Right lobe of liver (tissue), 6 donors: ENCODE data around the gene SLC8A1. TPM values are rescaled to one million over a fixed set of nuclear protein-coding genes. Genes with fewer than 3 reads are reported as not detected.
A peak's percentile ranks its signal among the peaks of the same experiment; 100 is the strongest.

Source experiments
- ATAC-seq, 4 donors: fragments of 200-7000 bp; cut with Tn5 transposase; one replicate each; pipeline ENCODE4 v1.9.1; 2020; ENCODE audit warnings: mild to moderate bottlenecking in 4 of 4, moderate library complexity in 4 of 4
- DNase-seq, 3 donors: peaks; one replicate each; pipeline ENCODE4 v3.0.0-alpha.2; 2020
- H3K27ac ChIP-seq, 3 donors: fragments of 200-600 bp; one replicate each; pipeline ENCODE4 v1.8.0; 2022
- H3K27me3 ChIP-seq, 2 donors: fragments of 200-600 bp; one replicate each; pipeline ENCODE4 v1.8.0; 2022
- H3K36me3 ChIP-seq, 4 donors: fragments of 200-600 bp; sonication (generic) in 1 of 4; one replicate each; pipeline versions ENCODE4 v1.5.1 to v1.8.0; 2017 to 2022; ENCODE audit warnings: control low read depth in 1 of 4
- H3K4me1 ChIP-seq, 4 donors: fragments of 200-600 bp; sonication (generic) in 1 of 4; one replicate each; pipeline versions ENCODE4 v1.5.1 to v1.8.0; 2017 to 2022; ENCODE audit warnings: control low read depth in 1 of 4
- H3K4me3 ChIP-seq, 3 donors: fragments of 200-600 bp; one replicate each; pipeline ENCODE4 v1.8.0; 2022
- H3K9me3 ChIP-seq, 4 donors: fragments of 200-600 bp; sonication (generic) in 1 of 4; one replicate each; pipeline versions ENCODE4 v1.5.1 to v1.8.0; 2017 to 2022; ENCODE audit warnings: control low read depth in 1 of 4
- POLR2A ChIP-seq: fragments of 450-650 bp; IDR thresholded peaks from one replicate; pipeline ENCODE4 v1.6.1; 2017; ENCODE audit warnings: antibody characterized with exemption, mild to moderate bottlenecking
- WGBS: methylation state at CpG from one replicate; pipeline ENCODE4 v1.1.6; 2018; ENCODE audit warnings: low coverage, low lambda C conversion rate; ENCODE audit not compliant: insufficient coverage; ENCODE audit errors: missing lambda C conversion rate; 5-methylcytosine and 5-hydroxymethylcytosine counted together
- intact Hi-C, 2 donors: fragments of 100-400 bp; cut with DNase I; formaldehyde crosslinking; loops; one replicate each; pipeline versions ENCODE4 v1.11.2 to v1.14.1; 2022
- total RNA-seq, 6 experiments: library from RNA; depleted of rRNA in 2 of 6; stranded (reverse); fragments of >200 nt in 2 of 6; fragmentation: NEBNext Ultra II Directional in 3 of 6; extraction: Animal tissue kit (Norgen Biotek cat#: 25700) in 3 of 6; gene quantifications; one replicate each; pipeline versions ENCODE4 v1.1.0 to v1.2.4, GENCODE V29; 2016 to 2023
- TF ChIP-seq, protein P1 (sequence below), 4 donors: fragments of 200-600 bp in 3 of 4; fragments of 450-650 bp in 1 of 4; IDR thresholded peaks; one replicate each; pipeline versions ENCODE4 v1.5.1 to v1.8.0; 2016 to 2022; ENCODE audit warnings: antibody characterized with exemption in 4 of 4, mild to moderate bottlenecking in 2 of 4
- donor health status: DM: no; HTN: yes; CAD: no.
- donor health status: DM: no; HTN: no; CAD: no.
- donor health status: DM: no; HTN: no; CAD: no.
- donor health status: DM: no; HTN: yes; CAD: no.
- donor health status: DM: no; HTN: yes; CAD: no.

Gene SLC8A1
- total RNA-seq, 6 experiments from 2014 or later, result 3.3 to 12.1 (median 4.9) TPM

DNA sequence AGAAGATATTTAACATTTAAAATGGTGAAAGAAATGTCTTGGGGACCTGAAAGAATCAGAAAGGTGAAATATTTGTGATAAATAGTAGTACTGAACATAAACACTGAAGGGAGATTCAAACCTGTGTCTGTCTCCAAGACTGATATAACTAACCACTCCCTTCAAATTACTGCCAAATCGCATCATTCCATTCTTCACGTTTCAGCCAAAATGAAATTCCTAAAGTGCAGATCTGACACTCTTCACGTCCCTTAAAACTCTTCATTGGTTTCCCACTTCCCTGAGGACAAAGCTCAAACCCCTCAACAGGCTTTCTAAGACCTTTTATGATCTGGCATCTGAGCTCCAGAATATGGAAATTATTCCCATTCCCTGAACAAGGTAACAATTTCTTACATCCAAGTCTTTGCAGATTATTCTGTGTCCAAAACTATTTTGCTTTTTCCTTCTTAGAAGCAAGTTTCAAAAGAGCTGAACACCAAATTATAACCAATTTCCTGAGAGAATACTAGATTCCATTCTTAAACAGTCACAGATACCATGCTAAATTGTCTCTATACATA, 18.9 kb downstream of the SLC8A1 start:
- DNase-seq (no peak), ATAC-seq (no peak)
- TF ChIP-seq, protein P1, sequence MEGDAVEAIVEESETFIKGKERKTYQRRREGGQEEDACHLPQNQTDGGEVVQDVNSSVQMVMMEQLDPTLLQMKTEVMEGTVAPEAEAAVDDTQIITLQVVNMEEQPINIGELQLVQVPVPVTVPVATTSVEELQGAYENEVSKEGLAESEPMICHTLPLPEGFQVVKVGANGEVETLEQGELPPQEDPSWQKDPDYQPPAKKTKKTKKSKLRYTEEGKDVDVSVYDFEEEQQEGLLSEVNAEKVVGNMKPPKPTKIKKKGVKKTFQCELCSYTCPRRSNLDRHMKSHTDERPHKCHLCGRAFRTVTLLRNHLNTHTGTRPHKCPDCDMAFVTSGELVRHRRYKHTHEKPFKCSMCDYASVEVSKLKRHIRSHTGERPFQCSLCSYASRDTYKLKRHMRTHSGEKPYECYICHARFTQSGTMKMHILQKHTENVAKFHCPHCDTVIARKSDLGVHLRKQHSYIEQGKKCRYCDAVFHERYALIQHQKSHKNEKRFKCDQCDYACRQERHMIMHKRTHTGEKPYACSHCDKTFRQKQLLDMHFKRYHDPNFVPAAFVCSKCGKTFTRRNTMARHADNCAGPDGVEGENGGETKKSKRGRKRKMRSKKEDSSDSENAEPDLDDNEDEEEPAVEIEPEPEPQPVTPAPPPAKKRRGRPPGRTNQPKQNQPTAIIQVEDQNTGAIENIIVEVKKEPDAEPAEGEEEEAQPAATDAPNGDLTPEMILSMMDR (IDR thresholded peaks at IDR 0.05), result no peak
- no peak for TF ChIP-seq POLR2A
- intact Hi-C loops, result no loop called here
- Histone ChIP-seq H3K9me3 (no peaks in the 10 kb centered on the region), H3K4me1 (no peaks in the 10 kb centered on the region), H3K27me3 (no peaks in the 10 kb centered on the region), H3K36me3 (no peaks in the 10 kb centered on the region), H3K4me3 (no peak overlapping the region), H3K27ac (no peak overlapping the region)
- WGBS, result 38% methylated on average over 3 of the region's 3 CpGs

DNA sequence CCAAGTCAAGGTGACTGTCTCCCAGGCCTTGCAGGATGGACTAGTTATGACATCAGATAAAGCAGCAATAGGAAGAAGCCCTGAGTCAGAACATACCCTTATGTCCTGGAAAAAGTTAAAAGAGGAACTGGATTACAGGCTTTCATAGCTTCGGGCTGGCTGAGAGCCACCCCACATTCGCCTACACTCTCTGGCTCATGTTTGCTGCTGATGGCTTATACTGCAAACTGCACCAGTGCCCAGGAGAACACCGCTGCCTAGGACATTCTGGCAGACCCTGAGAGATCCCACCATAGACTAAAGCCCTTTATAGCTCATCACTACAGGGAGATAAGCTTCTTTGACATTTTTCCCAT, 20.3 kb downstream of the SLC8A1 start:
- peak; percentile 56 to 73 (median 68) for ATAC-seq
- no peak overlapping the region for H3K27ac ChIP-seq

DNA sequence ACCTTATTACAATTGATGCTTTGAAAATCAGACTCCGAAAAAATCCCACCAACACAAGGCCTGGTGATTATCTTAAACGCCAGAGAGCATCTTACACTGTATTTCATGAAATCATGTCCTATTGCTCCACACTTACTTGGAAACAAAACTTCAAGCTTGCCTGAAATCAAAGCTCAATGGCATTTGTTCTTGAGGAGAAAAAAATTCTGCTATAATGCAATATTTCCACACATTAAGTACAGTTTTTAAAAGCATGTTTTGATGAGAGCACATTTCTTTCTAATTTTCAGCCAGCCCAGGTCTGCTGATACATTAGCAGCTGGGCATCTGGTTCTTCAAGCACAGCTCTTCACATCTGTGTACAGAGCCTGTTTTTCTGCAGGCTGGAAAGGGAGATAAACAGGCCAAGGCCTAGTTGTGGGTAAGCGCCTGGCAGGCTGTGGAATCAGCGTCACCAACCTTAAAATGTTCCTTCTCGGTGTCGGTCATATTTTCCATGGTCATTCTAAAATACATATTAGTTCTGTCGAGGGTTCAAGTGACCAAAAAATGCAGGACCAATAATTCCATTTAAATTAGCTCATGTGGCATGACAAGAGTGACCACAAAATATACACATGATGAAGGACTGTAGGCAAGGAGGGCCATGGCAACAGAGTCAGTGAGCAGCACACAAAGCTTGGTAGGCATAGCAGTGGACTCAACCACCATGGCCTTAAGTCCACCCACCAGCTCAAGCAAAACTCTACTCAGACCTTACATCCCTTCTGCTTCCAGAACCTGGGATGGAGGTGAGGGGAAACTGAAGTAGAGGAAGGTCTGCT, 20.9 kb downstream of the SLC8A1 start:
- Histone ChIP-seq H3K4me1 (no peaks in the 10 kb centered on the region), H3K4me3 (no peak overlapping the region), H3K36me3 (no peaks in the 10 kb centered on the region), H3K9me3 (no peaks in the 10 kb centered on the region), H3K27me3 (no peaks in the 10 kb centered on the region), H3K27ac (no peak overlapping the region)
- DNase-seq, result no peak
- no peak for ATAC-seq
- TF ChIP-seq, protein P1 (IDR thresholded peaks at IDR 0.05), result no peak
- TF ChIP-seq POLR2A, result no peak
- WGBS, result 61% methylated on average over 7 of the region's 7 CpGs
- intact Hi-C loops, result no loop called here

More for the DNA sequence above, 20.3 kb downstream of the SLC8A1 start:
- Histone ChIP-seq H3K27me3 (no peaks in the 10 kb centered on the region), H3K9me3 (no peaks in the 10 kb centered on the region), H3K4me3 (no peak overlapping the region), H3K4me1 (no peaks in the 10 kb centered on the region), H3K36me3 (no peaks in the 10 kb centered on the region)
- 24% methylated on average over 3 of the region's 3 CpGs for WGBS
- DNase-seq, result no peak
- TF ChIP-seq, protein P1 (IDR thresholded peaks at IDR 0.05), result no peak
- TF ChIP-seq POLR2A, result no peak
- intact Hi-C loops, result no loop called here

DNA sequence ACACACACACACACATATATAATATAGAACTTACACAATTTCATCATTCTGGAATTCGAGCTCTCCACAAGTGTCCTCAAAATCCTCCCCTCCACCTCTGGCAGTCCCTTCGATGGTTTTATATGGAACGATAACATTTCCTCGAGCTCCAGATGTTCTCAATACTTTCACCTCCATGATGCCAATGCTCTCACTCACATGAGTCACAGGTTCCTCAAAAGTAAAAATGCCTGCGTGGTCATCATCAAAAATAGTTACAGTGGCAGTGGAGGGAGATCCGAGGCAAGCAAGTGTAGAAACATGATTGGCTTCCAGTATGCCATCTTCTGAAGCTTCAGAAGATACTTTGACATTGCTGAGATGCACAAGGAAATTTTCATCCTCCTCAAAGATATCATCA, 23.5 kb downstream of the SLC8A1 start:
- TF ChIP-seq, protein P1 (IDR thresholded peaks at IDR 0.05), result no peak
- no peak for TF ChIP-seq POLR2A
- WGBS, result 51% methylated on average over 6 of the region's 6 CpGs
- no peak for ATAC-seq

More for the DNA sequence above, 23.5 kb downstream of the SLC8A1 start:
- H3K9me3 ChIP-seq, result no peaks in the 10 kb centered on the region
- H3K4me3 ChIP-seq, result no peak overlapping the region
- H3K4me1 ChIP-seq, result no peaks in the 10 kb centered on the region
- H3K27me3 ChIP-seq, result no peaks in the 10 kb centered on the region
- H3K27ac ChIP-seq, result no peak overlapping the region
- intact Hi-C loops, result no loop called here
- DNase-seq, result no peak
- no peaks in the 10 kb centered on the region for H3K36me3 ChIP-seq
